GM12891 (cell line): Measurements from ENCODE around the gene BTBD9.

ENCODE experiments used
- DNase-seq: peaks from one replicate; pipeline ENCODE4 v3.0.0; 2011; ENCODE audit warnings: low spot score; ENCODE audit not compliant: insufficient read length
- FAIRE-seq: peaks from 2 replicates; lab custom pipeline; 2011; peaks lifted over from hg19 to GRCh38; lab: Jason Lieb, UNC
- PAX5 ChIP-seq: IDR thresholded peaks from 2 replicates; pipeline ENCODE4 v1.6.1; 2011; ENCODE audit warnings: low read length, moderate library complexity, mild to moderate bottlenecking; ENCODE audit not compliant: insufficient read depth, severe bottlenecking
- POLR2A ChIP-seq: IDR thresholded peaks from 2 replicates; pipeline ENCODE4 v1.6.1; 2011; ENCODE audit warnings: low read depth, low read length, control low read depth
- POLR2AphosphoS5 ChIP-seq: IDR thresholded peaks from 2 replicates; pipeline ENCODE4 v1.6.1; 2011; ENCODE audit warnings: low read depth, low read length, control low read depth
- POU2F2 ChIP-seq: IDR thresholded peaks from 2 replicates; pipeline ENCODE4 v1.6.1; 2011; ENCODE audit warnings: low read depth, mild to moderate bottlenecking, control low read depth, low read length, moderate library complexity
- SPI1 ChIP-seq: IDR thresholded peaks from 2 replicates; pipeline ENCODE4 v1.6.1; 2011; ENCODE audit warnings: low read depth, low read length, control low read depth
- TAF1 ChIP-seq: IDR thresholded peaks from 2 replicates; pipeline ENCODE4 v1.6.1; 2011; ENCODE audit warnings: low read depth, low read length, control low read depth

The BTBD9 gene

DNA sequence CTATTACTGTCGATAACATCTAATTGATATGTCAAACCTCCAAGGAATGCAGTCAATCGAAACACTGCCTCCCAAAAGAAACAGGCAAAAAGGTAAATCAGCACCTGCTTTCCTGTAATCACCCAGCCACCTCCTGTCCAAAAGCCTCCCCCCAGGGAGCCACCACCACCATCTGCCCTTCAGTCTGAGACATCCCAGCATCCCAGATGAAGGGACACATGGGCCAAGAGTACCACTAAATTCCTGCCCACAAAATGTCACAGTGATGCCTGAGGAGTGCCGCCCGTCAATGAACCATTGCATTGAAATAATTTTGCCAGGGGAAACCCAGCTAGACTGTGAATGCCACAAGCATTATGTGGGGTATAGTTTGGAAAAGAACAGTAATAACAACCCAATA lies 418.5 kb downstream of the BTBD9 start:
- FAIRE-seq (no peak), DNase-seq (no peak)
- TF ChIP-seq TAF1 (no peak), SPI1 (no peak), POU2F2 (no peak), POLR2AphosphoS5 (no peak), POLR2A (no peak), PAX5 (no peak)

GRCh38 chr6:38220069-38220723 lies 419.5 kb downstream of the BTBD9 start:
- TF ChIP-seq POU2F2: no peak
- TF ChIP-seq SPI1: no peak
- TF ChIP-seq PAX5: no peak
- no peak for TF ChIP-seq POLR2AphosphoS5
- TF ChIP-seq TAF1: no peak
- TF ChIP-seq POLR2A: no peak
- DNase-seq (no peak), FAIRE-seq (no peak)

GRCh38 chr6:38218235-38218634 lies 421.5 kb downstream of the BTBD9 start:
- TF ChIP-seq POLR2A (no peak), SPI1 (no peak), TAF1 (no peak), POU2F2 (no peak), POLR2AphosphoS5 (no peak), PAX5 (no peak)
- DNase-seq: no peak
- FAIRE-seq: no peak

GRCh38 chr6:38216451-38216850 lies 423.3 kb downstream of the BTBD9 start:
- TF ChIP-seq POLR2A (no peak), TAF1 (no peak), POU2F2 (no peak), PAX5 (no peak), POLR2AphosphoS5 (no peak), SPI1 (no peak)
- no peak for FAIRE-seq
- DNase-seq: no peak

DNA sequence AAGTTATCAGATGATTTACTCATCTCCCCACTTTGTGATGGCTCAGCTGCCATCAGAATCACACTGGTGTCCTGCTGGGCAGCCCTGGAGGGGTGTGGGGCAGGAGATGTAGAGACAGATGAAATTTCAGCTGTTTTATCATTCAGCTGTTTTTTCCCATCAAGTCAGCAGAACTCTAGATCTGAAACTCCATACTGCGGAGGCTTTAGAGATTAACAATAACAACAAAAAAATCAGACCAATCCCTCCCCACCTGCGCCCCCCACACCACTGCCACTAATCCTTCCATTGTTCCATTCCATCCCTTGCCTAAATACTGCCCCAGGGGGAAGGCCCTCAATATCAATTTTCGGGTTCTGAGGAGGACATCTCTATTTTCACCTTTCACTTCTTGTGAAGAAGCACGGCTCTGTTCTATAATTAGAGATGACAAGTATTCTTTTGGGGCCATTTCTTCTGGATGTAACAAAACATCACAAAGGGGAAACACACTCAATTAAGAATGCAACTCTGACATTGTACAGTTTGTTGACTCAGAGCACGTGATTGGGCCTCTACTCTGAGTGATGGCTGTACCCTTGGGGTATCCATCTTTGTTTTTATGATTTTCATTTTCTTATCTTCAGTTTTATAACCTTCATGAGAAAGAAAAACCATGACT lies 423.9 kb downstream of the BTBD9 start:
- TF ChIP-seq POU2F2 (no peak), SPI1 (no peak), PAX5 (no peak), TAF1 (no peak), POLR2A (no peak), POLR2AphosphoS5 (no peak)
- DNase-seq (no peak), FAIRE-seq (no peak)

DNA sequence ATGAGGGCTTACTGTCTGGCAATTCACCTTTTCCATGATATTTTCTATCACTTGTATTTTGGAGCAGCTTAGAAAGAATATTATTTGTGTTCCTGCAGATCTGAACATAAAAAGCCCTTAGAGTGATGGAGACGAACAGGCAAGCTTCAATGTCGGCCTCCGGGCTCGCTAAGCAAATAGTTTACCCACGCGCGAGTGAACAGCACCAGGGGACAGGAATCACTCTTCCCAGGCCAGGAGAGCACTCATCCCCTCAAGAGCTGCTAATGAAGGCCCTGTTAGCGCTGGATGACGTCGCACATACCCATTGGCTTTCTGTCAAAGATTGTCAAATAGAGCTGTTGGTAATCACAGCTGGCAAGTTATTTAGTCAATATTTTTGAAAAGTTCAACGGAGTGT lies 424.5 kb downstream of the BTBD9 start:
- no peak for FAIRE-seq
- no peak for DNase-seq
- TF ChIP-seq POLR2A: no peak
- TF ChIP-seq PAX5: no peak
- no peak for TF ChIP-seq POU2F2
- no peak for TF ChIP-seq TAF1

- DNase-seq (no peak), FAIRE-seq (no peak)
- TF ChIP-seq POU2F2 (no peak), PAX5 (no peak), POLR2A (no peak), POLR2AphosphoS5 (no peak), SPI1 (no peak), TAF1 (no peak)
Observed at GRCh38 chr6:38214159-38214558, 425.6 kb downstream of the BTBD9 start.

- DNase-seq: no peak
- TF ChIP-seq POLR2A (no peak), SPI1 (no peak), PAX5 (no peak), POLR2AphosphoS5 (no peak), TAF1 (no peak), POU2F2 (no peak)
- FAIRE-seq: no peak
Observed at GRCh38 chr6:38213251-38213658, 426.5 kb downstream of the BTBD9 start.

DNA sequence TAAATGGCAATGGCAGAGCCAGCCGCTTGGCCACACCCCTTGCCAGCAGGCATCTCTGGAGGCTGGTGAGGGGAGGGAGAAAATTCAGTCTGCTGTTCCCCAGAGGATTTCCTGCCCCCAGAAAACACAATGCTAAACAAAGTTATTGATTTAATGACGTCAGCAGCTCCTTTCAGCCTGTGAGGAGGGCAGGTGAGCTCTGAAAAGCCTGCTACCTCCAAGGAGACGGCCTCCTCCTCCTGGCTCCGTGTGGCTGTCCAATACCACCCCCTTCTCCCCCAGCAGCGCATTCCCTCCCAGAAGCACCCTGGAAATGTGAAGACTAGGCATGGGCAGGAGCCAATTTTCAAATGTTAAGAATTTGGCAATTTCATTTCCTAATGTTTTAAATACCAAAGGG lies 427.1 kb downstream of the BTBD9 start:
- DNase-seq (no peak), FAIRE-seq (no peak)
- TF ChIP-seq PAX5 (no peak), POLR2AphosphoS5 (no peak), TAF1 (no peak), POU2F2 (no peak), POLR2A (no peak), SPI1 (no peak)

DNA sequence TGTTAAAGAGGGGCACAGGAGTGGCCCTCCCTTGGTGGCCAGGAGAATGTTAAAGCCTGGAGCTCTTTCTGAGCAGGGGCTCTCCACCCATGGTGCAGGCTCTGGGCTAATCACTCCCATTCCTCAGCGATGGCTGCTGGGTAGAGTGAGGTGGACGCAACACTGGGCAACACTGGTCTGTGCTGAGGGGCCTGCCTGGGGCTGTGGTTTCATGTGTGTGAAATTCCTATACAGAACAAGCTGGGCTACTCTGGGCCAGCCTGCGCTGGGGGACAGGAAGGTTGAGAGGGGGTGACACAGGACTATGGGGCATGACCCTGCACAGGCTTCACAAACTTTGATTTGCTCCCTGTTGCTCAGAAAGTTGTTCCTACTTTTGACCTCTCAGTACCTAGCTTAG lies 427.6 kb downstream of the BTBD9 start:
- TF ChIP-seq SPI1: no peak
- TF ChIP-seq POLR2AphosphoS5: no peak
- TF ChIP-seq POU2F2: no peak
- TF ChIP-seq TAF1: no peak
- TF ChIP-seq POLR2A: no peak
- DNase-seq (no peak), FAIRE-seq (no peak)
